Mesodermal cell (in vitro differentiated cells): ENCODE measurements around the gene FKBP2.

Experiments
- H3K27ac ChIP-seq: 2 replicates; pipeline ENCODE4 v1.7.0; 2013; ENCODE audit warnings: mild to moderate bottlenecking, low read depth, low read length, moderate library complexity; ENCODE audit not compliant: severe bottlenecking
- H3K36me3 ChIP-seq: 2 replicates; pipeline ENCODE4 v1.7.1; 2013; ENCODE audit warnings: mild to moderate bottlenecking, low read length, moderate library complexity; ENCODE audit not compliant: control insufficient read depth, insufficient read depth
- H3K4me1 ChIP-seq: one replicate; pipeline ENCODE4 v1.7.1; 2013; ENCODE audit warnings: mild to moderate bottlenecking, low read length; ENCODE audit not compliant: insufficient read depth, control insufficient read depth, poor library complexity, severe bottlenecking
- H3K4me3 ChIP-seq: 2 replicates; pipeline ENCODE4 v1.7.0; 2013; ENCODE audit warnings: low read length, control low read depth, mild to moderate bottlenecking; ENCODE audit not compliant: insufficient read depth, poor library complexity, severe bottlenecking; ENCODE audit errors: extremely low read depth
- H3K9me3 ChIP-seq: 2 replicates; pipeline ENCODE4 v1.7.1; 2013; ENCODE audit warnings: mild to moderate bottlenecking, low read length, moderate library complexity; ENCODE audit not compliant: control insufficient read depth
- WGBS, 2 experiments: methylation state at CpG; one replicate each; pipeline ENCODE4 v1.1.5; 2013; ENCODE audit warnings: missing lambda C conversion rate in 2 of 2; ENCODE audit not compliant: insufficient coverage in 2 of 2; 5-methylcytosine and 5-hydroxymethylcytosine counted together

Gene FKBP2

DNA sequence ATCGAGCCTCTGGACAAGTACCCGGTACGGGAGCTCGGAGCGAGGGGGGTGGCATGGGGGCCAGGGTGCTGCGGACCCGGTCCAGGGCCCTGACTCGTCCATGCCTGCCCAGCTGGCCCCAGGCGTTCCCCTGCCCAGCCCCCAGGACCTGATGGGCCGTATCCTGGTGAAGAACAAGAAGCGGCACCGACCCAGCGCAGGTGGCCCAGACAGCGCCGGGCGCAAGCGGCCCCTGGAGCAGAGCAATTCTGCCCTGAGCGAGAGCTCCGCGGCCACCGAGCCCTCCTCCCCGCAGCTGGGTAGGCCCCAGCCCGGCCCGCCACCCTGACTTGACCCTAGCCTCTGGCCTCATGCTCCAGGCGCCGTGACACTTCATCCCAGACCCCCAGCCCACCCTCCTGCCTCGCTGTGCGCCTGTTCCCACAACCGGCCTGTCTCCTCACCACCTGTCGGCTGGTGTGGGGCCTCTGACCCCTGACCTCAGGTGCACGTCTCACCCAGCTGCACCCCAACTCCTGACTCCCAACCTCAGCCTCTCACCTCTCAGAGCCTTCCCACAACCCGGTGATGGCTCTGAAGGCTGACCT, 18.1 kb downstream of the FKBP2 start:
- no peak overlapping the region for H3K27ac ChIP-seq
- H3K4me1 ChIP-seq: peaks cover 21% of the 10 kb centered on the region
- no peak overlapping the region for H3K4me3 ChIP-seq
- no peaks in the 10 kb centered on the region for H3K9me3 ChIP-seq
- peaks cover 89% of the 10 kb centered on the region for H3K36me3 ChIP-seq
- WGBS, 2 experiments: 94 to 98% methylated on average over 30 to 32 of the region's 32 CpGs

DNA sequence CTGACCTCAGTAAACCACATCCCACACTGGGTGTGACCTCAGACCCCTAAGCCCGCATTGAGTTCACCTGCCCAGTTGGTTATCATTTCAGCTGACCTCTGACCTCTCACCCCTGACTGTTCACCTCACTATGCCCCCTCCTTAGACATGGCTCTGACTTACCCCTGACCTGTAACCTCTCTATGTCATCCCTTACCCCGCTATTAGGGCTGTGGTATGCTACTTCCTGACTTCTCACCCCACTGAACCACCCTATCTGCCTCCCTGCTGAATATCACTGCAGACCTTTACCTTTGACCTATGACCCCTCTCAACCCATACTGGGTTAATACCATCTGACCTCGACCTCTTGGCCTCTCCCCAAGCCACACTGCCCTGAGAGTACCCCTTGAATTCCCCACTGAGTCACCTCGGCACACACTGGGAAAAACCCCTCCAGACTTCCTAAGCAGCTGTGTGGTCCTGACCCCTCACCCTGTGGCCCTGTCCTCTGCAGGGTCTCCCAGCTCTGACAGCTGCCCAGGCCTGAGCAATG, 18.7 kb downstream of the FKBP2 start:
- H3K27ac ChIP-seq: no peak overlapping the region
- H3K36me3 ChIP-seq: peaks cover 90% of the 10 kb centered on the region
- peaks cover 23% of the 10 kb centered on the region for H3K4me1 ChIP-seq
- 89 to 91% methylated on average over 3 to 4 of the region's 4 CpGs for WGBS, 2 experiments
- H3K9me3 ChIP-seq: no peaks in the 10 kb centered on the region
- H3K4me3 ChIP-seq: no peak overlapping the region

DNA sequence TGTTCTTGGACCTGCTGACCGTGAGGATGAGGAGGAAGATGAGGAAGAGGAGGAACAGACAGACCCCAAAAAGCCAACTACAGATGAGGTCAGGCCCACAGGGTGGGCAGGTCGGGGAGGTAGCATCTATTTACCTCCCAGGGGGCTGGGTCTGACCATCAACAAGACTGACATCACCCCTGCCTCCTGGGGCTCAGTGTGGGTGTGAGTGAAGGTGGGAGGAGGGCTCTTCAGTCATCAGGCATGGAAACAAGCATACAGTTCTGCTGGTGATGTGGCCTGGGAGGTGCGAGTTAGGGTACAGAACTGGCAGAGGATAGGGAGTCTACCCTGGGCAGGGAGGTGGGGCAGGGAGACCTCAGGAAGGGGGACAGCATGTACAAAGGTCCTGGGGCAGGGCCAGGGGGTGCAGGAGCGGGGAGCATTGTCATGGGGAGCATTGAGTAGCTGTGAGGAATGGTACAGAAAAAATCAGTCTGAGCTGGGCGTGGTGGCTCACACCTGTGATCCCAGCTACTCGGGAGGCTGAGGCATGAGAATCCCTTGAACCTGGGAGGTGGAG, 19.3 kb downstream of the FKBP2 start:
- Histone ChIP-seq H3K9me3 (no peaks in the 10 kb centered on the region), H3K36me3 (peaks cover 89% of the 10 kb centered on the region), H3K4me3 (no peak overlapping the region), H3K4me1 (peaks cover 23% of the 10 kb centered on the region), H3K27ac (no peak overlapping the region)
- 88 to 98% methylated on average over 4 to 5 of the region's 6 CpGs for WGBS, 2 experiments

DNA sequence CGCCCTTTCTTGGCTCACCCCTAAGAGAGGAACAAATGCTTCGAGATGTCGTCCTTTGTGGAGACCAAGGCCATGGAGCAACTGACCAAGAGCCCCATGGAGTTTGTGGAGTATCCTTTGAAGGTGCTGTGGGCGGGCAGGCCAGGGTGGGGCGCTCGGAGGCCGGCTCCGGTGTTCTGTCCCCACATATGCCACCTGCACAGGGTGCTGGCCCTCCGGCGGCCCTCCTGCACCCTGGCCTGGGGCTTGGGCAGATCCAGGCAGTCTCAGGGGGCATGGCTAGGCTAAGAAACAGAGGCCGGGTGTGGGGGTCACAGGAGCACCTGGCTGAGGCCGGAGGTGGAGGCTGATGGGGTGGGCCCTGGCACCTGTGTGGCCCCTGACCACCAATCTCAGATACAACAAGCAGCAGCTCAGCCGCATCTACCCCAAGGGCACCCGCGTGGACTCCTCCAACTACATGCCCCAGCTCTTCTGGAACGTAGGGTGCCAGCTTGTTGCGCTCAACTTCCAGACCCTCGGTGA, 20.7 kb downstream of the FKBP2 start:
- no peaks in the 10 kb centered on the region for H3K9me3 ChIP-seq
- H3K4me1 ChIP-seq: peaks cover 23% of the 10 kb centered on the region
- 95% methylated on average over 14 to 18 of the region's 18 CpGs for WGBS, 2 experiments
- H3K4me3 ChIP-seq: no peak overlapping the region
- H3K36me3 ChIP-seq: peaks cover 89% of the 10 kb centered on the region
- H3K27ac ChIP-seq: no peak overlapping the region

DNA sequence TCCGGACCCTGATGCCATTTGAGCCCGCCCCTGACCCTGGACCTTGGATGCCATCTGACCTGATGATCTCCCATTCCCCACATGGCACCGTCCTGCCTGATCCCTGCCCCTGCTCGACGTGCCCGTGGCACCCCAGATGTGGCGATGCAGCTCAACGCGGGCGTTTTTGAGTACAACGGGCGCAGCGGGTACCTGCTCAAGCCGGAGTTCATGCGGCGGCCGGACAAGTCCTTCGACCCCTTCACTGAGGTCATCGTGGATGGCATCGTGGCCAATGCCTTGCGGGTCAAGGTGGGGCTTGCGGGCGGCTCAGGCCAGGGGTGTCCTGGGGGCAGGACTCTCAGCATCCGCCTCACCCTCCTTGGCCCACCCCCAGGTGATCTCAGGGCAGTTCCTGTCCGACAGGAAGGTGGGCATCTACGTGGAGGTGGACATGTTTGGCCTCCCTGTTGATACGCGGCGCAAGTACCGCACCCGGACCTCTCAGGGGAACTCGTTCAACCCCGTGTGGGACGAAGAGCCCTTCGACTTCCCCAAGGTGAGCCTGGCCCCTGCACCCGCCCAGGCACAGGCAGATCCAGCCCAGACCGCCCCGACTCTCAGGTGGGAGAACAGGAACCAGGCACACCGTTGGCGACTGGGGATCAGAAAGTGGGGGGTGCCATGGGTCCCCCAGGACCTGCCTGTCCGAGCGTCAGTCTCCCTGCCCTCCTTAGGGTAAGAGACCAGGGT, 21.5 kb downstream of the FKBP2 start:
- WGBS, 2 experiments: 95 to 96% methylated on average over 34 to 41 of the region's 42 CpGs
- Histone ChIP-seq H3K36me3 (peaks cover 92% of the 10 kb centered on the region), H3K4me1 (peaks cover 28% of the 10 kb centered on the region), H3K9me3 (no peaks in the 10 kb centered on the region), H3K27ac (peak overlapping the region; percentile 83), H3K4me3 (no peak overlapping the region)

DNA sequence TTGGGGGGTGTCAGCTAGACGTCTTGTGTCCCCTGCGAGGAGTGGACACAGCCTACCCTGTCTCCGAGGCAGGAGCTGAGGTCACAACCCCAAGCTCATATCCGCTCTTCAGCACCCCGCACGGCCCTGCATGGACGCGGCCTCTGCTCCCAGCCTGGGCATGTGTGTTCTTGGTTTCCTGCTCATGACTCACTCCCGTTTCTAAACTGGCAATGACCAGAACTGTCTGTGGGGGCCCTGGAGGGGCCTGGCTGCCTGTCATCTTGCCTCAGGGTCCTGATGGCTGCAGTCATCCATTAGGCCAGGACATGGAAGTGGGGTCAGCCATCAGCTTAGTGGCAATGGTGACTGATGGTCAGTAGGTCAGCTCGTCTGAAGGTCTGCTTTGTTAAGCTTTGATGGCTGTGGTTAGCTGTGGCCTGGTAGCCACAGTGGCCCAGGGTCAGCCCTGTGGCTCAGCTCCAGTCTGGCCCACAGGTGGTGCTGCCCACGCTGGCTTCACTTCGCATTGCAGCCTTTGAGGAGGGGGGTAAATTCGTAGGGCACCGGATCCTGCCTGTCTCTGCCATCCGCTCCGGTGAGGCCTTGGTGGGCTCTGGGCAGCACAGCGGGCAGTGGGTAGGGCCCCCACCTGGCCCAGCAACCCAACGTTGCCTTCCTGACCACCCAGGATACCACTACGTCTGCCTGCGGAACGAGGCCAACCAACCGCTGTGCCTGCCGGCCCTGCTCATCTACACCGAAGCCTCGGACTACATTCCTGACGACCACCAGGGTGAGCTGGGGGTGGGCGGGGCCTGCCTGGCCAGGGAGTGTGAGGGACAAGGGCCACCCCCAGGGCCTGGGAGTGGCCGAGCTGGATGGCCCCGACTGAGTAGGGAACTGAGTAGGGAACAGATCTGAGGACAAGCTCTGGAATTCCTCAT, 22.4 kb downstream of the FKBP2 start:
- no peak overlapping the region for H3K4me3 ChIP-seq
- WGBS, 2 experiments: 81 to 83% methylated on average over 23 to 26 of the region's 29 CpGs
- H3K9me3 ChIP-seq: no peaks in the 10 kb centered on the region
- peaks cover 32% of the 10 kb centered on the region for H3K4me1 ChIP-seq
- peaks cover 91% of the 10 kb centered on the region for H3K36me3 ChIP-seq
- H3K27ac ChIP-seq: peak overlapping the region; percentile 83

DNA sequence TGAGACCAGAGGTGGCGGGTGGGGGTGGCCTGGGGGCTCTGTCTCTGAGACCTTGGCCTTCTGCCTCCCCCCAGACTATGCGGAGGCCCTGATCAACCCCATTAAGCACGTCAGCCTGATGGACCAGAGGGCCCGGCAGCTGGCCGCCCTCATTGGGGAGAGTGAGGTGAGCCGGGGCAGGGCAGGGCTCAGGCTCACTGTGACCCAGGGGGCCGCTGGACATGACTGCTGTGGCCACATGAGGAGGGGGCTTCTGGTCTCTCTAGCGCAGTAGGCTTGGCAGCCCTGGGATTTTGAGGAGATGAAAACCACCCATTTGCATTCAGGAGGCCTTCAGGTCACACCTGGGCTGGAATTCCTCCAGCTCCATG, 23.0 kb downstream of the FKBP2 start:
- H3K4me3 ChIP-seq: no peak overlapping the region
- H3K9me3 ChIP-seq: no peaks in the 10 kb centered on the region
- peaks cover 39% of the 10 kb centered on the region for H3K4me1 ChIP-seq
- no peak overlapping the region for H3K27ac ChIP-seq
- WGBS, 2 experiments: 92% methylated on average over 4 to 7 of the region's 8 CpGs
- H3K36me3 ChIP-seq: peaks cover 86% of the 10 kb centered on the region

DNA sequence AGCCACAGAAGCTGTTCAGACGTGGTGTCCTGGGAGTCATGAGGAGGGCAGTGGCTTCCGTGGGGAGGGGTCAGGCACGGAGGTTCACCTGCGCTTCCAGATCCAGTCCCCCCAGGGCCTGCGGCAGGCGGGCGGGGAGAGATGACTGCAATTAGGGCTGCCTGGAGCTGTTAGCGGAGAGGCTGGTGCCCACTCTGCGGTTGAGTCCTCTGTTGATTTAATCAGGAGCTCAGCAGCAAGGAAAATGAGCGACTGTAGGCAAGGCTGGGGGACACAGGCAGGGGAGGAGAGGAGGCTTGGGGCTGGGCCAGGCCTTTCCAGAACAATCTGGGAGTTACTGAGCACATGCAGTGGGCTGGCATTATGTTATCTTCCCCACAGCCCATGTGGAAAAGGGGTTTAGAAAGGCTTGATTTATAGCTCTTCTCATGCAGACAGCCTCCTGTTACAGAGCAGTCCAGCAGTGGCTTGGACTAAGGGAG, 23.5 kb downstream of the FKBP2 start:
- Histone ChIP-seq H3K36me3 (peaks cover 82% of the 10 kb centered on the region), H3K27ac (no peak overlapping the region), H3K4me3 (no peak overlapping the region), H3K4me1 (peaks cover 39% of the 10 kb centered on the region), H3K9me3 (no peaks in the 10 kb centered on the region)
- 95 to 98% methylated on average over 6 to 10 of the region's 10 CpGs for WGBS, 2 experiments

DNA sequence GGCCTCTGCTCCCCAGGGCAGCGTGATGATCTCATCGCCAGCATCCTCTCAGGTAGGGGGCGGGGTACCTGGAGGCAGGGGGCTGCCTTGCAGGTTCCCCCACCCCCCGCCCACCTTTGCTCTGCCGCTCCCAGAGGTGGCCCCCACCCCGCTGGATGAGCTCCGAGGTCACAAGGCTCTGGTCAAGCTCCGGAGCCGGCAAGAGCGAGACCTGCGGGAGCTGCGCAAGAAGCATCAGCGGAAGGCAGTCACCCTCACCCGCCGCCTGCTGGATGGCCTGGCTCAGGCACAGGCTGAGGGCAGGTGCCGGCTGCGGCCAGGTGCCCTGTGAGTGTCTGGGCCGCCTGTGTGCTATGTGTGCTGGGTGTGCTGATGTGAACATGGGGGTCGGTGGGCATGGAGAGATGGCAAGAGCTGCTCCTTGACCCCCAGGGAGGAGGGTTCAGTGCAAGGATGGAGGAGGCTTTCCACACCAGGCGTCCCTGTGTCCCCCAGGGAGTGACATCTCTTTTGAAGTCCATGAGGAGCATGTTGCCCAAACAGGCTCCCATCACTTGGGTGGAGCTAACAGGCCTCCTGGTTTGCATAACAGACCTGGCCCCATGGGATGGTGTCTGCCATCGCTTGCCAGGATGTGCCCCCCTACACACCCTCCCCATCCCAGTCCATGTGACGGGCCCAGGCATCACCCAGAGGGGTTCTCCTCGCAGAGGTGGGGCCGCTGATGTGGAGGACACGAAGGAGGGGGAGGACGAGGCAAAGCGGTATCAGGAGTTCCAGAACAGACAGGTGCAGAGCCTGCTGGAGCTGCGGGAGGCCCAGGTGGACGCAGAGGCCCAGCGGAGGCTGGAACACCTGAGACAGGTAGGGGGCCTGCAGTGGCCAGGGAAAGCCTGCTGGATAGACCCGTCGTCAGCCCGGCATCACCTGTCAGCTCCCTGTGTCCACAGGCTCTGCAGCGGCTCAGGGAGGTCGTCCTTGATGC, 24.6 kb downstream of the FKBP2 start:
- Histone ChIP-seq H3K4me3 (no peak overlapping the region), H3K36me3 (peaks cover 73% of the 10 kb centered on the region), H3K4me1 (peaks cover 39% of the 10 kb centered on the region), H3K27ac (no peak overlapping the region), H3K9me3 (no peaks in the 10 kb centered on the region)
- WGBS, 2 experiments: 91 to 95% methylated on average over 29 to 31 of the region's 35 CpGs
